NCI-H1105 (cell line): ENCODE results near the gene ANGEL1.

Source experiments
- DNase-seq: peaks from one replicate; lab custom pipeline; 2025; lab: John Stamatoyannopoulos, UW

ANGEL1 gene, protein sequence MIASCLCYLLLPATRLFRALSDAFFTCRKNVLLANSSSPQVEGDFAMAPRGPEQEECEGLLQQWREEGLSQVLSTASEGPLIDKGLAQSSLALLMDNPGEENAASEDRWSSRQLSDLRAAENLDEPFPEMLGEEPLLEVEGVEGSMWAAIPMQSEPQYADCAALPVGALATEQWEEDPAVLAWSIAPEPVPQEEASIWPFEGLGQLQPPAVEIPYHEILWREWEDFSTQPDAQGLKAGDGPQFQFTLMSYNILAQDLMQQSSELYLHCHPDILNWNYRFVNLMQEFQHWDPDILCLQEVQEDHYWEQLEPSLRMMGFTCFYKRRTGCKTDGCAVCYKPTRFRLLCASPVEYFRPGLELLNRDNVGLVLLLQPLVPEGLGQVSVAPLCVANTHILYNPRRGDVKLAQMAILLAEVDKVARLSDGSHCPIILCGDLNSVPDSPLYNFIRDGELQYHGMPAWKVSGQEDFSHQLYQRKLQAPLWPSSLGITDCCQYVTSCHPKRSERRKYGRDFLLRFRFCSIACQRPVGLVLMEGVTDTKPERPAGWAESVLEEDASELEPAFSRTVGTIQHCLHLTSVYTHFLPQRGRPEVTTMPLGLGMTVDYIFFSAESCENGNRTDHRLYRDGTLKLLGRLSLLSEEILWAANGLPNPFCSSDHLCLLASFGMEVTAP

GRCh38 chr14:76812422-76813383, at the start of gene ANGEL1:
ANGEL1 (minus strand) TSS chr14:76812882; CDS start chr14:76812827, 55 bp downstream.
- DNase-seq, result peak; percentile 96

DNA sequence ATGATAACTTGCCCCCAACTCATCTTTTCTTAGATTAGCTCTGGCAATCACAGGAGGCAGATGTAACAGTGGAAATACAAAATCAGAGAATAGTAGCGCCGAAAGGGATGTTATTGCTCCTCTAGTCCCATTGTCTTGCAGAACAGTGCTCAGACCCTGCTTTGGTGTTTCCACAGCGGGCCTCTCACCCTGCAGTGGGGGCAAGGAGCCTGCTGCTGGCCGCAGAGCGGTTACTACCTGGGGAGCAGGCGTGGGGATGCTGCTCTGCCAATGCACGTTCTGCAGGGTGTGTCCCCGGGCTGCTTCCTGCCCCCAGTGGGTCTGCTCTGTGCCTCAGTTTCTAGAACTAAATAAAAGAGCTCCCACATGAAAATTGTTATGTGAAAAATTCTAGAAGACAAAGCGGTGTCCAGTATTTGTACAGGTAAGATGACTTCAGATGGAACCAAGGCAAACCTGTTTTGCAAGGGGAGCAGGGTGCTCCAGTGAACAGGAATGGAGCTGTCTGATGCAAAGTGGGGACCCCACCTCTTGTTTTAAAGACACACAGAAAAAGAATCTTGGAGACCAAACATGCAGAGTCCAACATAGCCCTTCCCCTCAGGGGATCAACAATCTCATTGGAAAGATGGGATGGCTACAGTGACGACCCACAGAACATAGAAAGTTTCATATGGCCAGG, 49.0 kb upstream of the ANGEL1 start:
- no peak for DNase-seq

DNA sequence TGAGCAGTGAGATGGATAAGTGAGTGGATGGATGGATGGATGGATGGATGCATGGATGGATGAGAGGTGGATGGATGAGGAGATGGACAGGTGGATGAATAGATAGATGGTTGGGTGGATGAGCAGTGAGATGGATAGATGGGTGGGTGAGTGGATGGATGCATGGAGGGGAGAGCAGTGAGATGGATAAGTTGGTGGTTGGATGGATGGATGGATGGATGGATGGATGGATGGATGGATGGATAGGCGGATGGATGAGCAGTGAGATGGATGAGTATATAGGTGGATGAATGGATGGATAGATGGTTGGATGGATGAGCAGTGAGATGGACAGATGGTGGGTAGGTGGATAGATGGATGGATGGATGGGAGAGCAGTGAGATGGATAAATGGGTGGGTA, 44.1 kb upstream of the ANGEL1 start:
- DNase-seq, result no peak

GRCh38 chr14:76855066-76855465, 42.4 kb upstream of the ANGEL1 start:
- DNase-seq, result no peak

- DNase-seq, result no peak
These were observed 36.2 kb upstream of the ANGEL1 start for GRCh38 chr14:76848879-76849278.

GRCh38 chr14:76846331-76847047, 33.8 kb upstream of the ANGEL1 start:
- DNase-seq, result no peak

GRCh38 chr14:76844223-76844622, 31.5 kb upstream of the ANGEL1 start:
- DNase-seq, result no peak

DNA sequence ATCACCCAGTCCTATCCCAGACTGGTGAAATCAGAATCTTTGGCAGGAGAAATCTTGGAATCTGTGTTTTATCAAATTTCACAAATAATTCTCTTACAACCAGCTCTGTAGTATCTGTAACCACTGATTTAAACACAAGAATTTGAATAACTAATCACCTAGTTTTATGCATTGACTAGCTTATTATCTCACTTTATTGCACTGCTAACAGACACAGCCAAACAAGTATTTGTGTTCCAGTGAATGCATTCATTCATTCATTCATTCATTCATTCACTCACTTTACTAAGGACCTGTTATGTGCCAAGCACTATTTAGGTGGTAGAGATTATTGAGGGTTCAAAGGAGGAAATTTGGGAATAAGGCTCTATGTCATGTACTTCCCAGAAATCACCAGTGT, 29.7 kb upstream of the ANGEL1 start:
- no peak for DNase-seq

DNA sequence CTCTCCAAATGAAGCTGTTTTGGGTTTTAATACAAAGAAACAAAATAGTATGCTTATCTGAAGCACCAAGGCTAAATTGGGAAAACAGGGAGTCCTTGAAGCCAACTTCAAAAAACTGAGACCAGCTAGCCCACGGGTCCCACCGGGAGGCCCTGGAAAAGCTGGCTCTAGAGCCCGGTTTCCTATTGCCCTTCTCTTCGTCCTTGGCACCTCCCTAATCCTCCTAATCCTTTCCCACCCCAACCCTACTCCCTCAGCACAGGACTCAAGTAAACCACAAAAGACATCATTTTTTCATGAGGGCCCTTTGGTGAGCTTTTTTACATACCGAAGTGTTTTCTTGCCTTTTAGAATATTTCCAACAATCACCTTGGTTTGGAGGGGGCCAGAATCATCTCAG, 24.8 kb upstream of the ANGEL1 start:
- no peak for DNase-seq

GRCh38 chr14:76836029-76836630, 23.4 kb upstream of the ANGEL1 start:
- DNase-seq, result no peak

DNA sequence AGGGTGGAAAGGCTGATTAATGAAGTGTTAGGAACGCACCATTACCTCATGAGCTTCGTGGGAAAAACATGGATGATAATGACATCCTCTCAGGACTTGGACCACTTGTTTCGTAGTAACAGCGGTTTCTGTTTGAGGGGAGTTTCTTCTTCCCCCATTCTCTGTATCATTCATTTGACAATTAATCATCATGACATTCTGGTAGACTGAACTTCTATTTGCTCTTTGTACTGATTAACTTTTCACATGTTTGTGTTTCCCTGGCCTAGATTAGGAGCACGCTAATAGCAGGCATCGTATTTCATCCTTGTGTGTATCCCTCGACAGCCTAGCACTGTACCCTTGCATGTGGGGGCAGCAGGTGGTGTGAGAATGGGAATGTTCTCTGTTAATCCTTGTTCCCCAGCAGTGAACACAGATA, 21.6 kb upstream of the ANGEL1 start:
- DNase-seq, result no peak

- DNase-seq, result no peak
These were observed 20.3 kb upstream of the ANGEL1 start for GRCh38 chr14:76833011-76833410.

- no peak for DNase-seq
These were observed 19.9 kb upstream of the ANGEL1 start for GRCh38 chr14:76832503-76832988.

DNA sequence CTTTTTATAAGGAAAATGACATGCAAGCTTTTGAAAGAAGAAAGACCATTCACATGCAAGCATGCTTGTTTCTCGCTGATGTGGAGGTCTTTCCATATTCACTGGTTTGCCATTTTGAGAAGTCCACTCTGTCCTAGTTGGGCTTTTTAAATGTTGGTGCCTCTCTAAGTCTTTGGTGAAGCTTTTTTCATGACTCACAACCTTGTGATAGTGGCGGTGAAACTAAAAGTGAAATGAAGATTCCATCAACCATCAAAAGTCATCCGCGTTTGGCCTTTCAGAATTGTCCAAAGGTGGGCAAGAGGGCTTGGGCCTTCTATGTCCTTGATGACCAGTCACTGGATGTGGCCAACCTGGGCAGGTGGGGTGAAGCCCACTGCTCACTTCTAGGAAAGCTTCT, 17.9 kb upstream of the ANGEL1 start:
- DNase-seq, result no peak

GRCh38 chr14:76829650-76830421, 17.2 kb upstream of the ANGEL1 start:
- no peak for DNase-seq

DNA sequence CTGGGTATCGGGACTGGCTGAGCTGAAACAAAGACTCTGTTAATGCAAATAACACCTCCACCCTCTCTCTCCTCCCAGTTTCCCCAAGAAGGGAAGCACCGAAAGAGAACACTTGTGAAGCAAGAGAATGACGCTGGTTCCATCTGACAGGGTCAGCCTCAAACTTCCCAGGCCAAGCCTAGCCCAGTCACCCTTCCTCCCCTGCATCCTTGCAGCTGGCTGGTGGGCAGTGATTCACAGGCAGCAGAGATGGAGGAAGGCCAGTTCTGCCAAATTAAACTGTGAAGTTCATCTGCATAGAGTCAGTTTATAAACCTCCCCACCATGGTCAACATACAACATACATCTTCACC, 16.3 kb upstream of the ANGEL1 start:
- DNase-seq, result no peak

- no peak for DNase-seq
These were observed 15.8 kb upstream of the ANGEL1 start for GRCh38 chr14:76828339-76829012.

DNA sequence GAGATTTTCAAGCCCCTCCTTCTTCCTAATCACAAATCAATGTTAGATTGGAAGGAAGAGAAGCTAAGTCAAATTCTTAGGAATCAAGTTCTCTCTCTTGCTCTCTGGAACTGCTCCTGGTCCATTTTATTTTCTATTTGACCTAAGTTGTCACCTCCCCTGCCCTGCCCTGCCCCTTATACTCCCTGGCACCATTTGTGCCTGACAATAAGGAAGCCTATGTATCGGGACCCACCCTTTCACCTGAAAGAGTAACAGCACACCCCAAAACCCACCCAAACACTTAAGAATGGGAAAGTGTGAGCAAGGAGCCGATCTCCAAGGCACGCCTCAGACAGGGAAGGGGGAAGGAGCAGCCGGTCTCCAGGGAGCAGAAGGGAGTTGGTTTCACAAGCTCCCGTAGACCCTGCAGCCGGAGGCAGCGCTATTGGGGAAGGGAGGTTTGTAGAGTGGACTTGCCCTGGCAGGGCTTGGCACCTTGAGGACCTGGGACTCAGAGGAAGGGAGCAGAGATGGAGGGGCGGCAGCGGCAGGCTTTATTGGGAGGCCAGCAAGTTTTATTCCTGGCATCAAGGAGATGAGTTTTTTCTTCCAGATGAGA, 15.1 kb upstream of the ANGEL1 start:
- no peak for DNase-seq

GRCh38 chr14:76826122-76826521, 13.4 kb upstream of the ANGEL1 start, which contains the start of gene LRRC74A:
LRRC74A (plus strand) TSS chr14:76826408; CDS start chr14:76826698, 290 bp downstream.
- DNase-seq, result no peak
